IPS-18c (cell line): ENCODE results near the gene SLC44A5.
"Not testable (repeated sequence)": the region's sequence is repeated elsewhere in the genome, so short reads cannot be mapped to it uniquely, and the experiment has no call there.

Experiments used
- H3K4me3 ChIP-seq: 2 replicates; pipeline ENCODE4 v1.7.0; 2013; ENCODE audit warnings: low read depth, mild to moderate bottlenecking, low read length, moderate library complexity; ENCODE audit not compliant: insufficient read depth
- H3K9me3 ChIP-seq: one replicate; pipeline ENCODE4 v1.6.1; 2013; ENCODE audit warnings: mild to moderate bottlenecking, low read length, moderate library complexity; ENCODE audit not compliant: control insufficient read depth, insufficient read depth

SLC44A5 gene

GRCh38 chr1:75602486-75602885 is 8.4 kb downstream of the SLC44A5 start:
- no peak overlapping the region for H3K4me3 ChIP-seq
- H3K9me3 ChIP-seq: no peaks in the 10 kb centered on the region

DNA sequence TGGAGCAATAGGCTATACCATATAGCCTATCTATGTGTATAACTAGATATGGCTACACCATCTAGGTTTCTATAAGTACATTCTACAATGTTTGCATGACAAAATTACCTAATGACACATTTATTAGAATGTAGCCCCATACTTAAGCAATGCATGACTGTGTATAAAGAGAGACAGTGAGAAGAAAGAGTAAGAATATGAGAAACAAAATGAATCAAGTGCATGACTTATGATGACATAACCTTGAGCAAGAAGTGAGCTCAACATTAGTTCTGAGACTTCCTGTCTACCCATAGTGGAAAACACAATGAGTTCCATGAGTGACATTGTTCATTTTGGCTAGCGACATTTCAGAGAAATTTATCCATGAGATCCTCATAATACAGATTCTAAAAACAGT is 10.1 kb downstream of the SLC44A5 start:
- no peaks in the 10 kb centered on the region for H3K9me3 ChIP-seq

DNA sequence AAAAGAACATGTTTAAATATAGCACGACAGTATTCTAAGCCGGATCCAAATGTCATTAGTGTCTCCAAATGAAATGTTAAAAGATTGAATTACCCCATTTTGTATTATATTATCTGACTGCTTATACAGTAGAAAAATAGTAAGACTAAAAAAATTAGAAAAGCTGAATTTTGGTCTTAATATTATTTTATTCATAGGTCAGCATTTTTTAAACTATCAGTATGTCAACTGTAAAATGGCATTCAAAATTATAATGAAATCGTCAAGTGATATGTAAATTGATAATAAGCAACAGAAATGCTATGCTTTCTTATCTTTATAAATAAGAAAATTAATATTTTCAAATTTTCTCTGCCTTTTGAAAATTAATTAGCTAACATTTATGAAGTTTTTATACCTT is 16.6 kb downstream of the SLC44A5 start:
- Histone ChIP-seq H3K9me3 (no peaks in the 10 kb centered on the region), H3K4me3 (no peak overlapping the region)

More for the DNA sequence above, 10.1 kb downstream of the SLC44A5 start:
- no peak overlapping the region for H3K4me3 ChIP-seq

DNA sequence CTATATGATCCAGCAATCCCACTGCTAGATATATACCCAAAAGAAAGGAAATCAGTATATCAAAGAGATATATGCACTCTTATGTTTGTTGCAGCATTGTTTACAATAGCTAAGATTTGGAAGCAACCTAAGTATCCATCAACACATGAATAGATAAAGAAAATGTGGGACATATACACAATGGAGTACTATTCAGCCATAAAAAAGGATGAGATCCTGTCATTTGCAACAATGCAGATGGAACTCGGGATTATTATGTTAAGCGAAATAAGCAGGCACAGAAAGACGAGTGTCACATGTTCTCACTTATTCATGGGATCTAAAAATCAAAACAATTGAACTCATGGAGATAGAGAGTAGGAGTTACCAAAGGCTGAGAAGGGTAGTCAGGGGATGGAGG is 17.5 kb downstream of the SLC44A5 start:
- H3K9me3 ChIP-seq, H3K4me3 ChIP-seq: not testable (repeated sequence)

GRCh38 chr1:75589637-75590036 is 21.3 kb downstream of the SLC44A5 start:
- no peaks in the 10 kb centered on the region for H3K9me3 ChIP-seq
- no peak overlapping the region for H3K4me3 ChIP-seq

GRCh38 chr1:75588779-75589475 is 22.0 kb downstream of the SLC44A5 start:
- Histone ChIP-seq H3K9me3 (no peaks in the 10 kb centered on the region), H3K4me3 (no peak overlapping the region)

GRCh38 chr1:75587692-75588091 is 23.2 kb downstream of the SLC44A5 start:
- Histone ChIP-seq H3K4me3 (no peak overlapping the region), H3K9me3 (no peaks in the 10 kb centered on the region)

GRCh38 chr1:75583282-75583681 is 27.6 kb downstream of the SLC44A5 start:
- Histone ChIP-seq H3K4me3 (no peak overlapping the region), H3K9me3 (no peaks in the 10 kb centered on the region)

DNA sequence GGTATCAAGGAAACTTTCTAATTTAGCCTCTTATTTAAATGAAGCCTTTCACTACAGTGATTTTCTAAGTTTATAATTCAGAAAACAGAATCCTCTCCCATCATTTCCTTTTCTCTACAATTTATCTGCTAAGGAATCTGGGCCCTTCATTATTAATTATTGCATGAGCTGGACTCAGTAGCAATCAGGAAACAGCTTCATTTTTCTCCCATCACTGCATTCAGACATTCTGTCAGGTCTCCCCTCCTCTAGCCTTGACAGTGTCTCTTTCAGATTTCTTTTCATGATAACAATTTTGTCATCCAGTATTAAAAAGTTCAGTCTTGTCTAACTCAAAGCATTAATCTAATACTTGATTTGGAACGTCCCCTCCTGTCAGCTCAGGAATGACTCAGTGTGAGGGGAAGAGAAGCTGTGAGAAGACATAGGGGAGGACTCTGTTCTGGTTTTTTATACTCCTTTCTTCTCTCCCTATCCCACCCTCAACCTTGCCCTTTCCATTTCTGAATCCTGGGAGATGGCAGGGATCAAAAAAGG is 28.1 kb downstream of the SLC44A5 start:
- Histone ChIP-seq H3K9me3 (no peaks in the 10 kb centered on the region), H3K4me3 (no peak overlapping the region)

GRCh38 chr1:75579046-75579445 is 31.9 kb downstream of the SLC44A5 start:
- Histone ChIP-seq H3K9me3 (peaks cover 2% of the 10 kb centered on the region), H3K4me3 (no peak overlapping the region)

DNA sequence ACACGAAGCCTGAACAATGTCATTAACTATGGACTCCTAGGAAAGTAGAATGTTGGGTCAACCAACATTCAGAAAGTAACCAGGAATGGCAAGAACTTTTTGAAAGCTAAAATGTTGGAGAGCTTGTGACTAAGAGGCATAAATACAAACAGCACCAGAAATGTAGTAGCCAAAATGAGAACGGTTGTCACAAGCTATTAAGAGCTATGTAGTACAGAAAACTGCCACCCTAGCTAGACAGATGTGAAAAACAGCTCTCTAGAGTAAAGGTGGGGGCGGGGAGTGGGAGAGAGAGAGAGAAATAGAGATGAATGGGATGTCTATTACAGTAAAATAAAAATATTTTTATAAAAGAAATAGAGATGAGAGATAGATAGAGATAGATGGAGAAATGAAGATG is 35.1 kb downstream of the SLC44A5 start:
- peaks cover 2% of the 10 kb centered on the region for H3K9me3 ChIP-seq
- H3K4me3 ChIP-seq: no peak overlapping the region

- H3K9me3 ChIP-seq: no peaks in the 10 kb centered on the region
- no peak overlapping the region for H3K4me3 ChIP-seq
These were observed 43.7 kb downstream of the SLC44A5 start for GRCh38 chr1:75567191-75567590.

DNA sequence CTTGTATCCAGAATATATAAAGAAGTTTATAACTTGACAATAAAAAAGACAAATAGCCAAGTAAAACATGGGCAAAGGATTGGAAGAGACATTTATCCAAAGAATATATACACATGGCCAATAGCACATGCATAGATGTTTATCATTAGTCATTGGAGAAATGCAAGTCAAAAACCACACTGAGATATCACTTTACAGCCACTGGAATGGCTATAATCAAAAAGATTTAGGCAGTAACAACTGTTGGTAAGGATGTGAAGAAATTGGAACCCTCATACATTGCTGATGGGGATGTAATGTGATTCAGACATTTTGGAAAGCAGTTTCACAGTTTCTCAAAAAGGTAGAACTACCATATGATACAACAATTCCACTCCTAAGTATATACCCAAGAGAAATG is 51.1 kb downstream of the SLC44A5 start:
- no peaks in the 10 kb centered on the region for H3K9me3 ChIP-seq

GRCh38 chr1:75559136-75559535 is 51.8 kb downstream of the SLC44A5 start:
- Histone ChIP-seq H3K9me3 (no peaks in the 10 kb centered on the region), H3K4me3 (no peak overlapping the region)

More for the DNA sequence above, 51.1 kb downstream of the SLC44A5 start:
- no peak overlapping the region for H3K4me3 ChIP-seq

DNA sequence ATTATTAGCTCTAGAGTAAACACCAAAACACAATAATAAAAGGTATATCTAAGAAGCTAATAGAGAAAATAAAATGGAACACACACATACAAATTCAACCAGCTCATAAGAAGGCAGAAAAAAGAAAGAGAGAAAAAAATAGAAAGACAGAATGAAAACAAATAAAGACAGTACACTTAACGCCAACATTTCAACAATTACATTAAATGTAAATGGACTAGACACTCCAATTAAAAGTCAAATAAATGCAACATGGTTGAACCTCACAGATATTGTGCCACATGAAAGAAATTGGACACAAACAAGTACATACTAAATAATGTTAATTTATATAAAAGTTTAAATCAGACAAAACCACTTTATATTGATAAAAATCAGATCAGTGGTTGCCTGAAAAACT is 56.0 kb downstream of the SLC44A5 start:
- no peak overlapping the region for H3K4me3 ChIP-seq
- no peaks in the 10 kb centered on the region for H3K9me3 ChIP-seq

- Histone ChIP-seq H3K4me3 (no peak overlapping the region), H3K9me3 (no peaks in the 10 kb centered on the region)
These were observed 56.7 kb downstream of the SLC44A5 start for GRCh38 chr1:75554181-75554580.

DNA sequence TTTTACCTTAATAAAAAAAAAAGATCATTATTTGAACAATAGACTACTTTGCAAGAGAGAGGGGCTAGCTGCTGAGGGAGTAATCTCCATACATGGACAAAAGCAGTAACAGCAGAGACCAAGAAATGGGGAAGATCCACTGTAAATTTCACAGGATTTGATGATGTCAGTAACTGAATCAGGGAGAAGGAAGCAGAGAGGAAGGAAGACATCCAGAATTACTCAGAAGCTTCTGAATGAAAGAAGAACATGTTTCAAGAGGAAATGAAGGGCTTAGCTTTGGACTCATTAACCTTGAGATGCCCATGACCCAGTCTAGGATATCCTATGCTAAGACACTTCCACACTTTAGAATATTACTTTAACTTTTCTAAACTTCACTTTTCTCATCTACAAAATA is 60.4 kb downstream of the SLC44A5 start:
- Histone ChIP-seq H3K9me3 (no peaks in the 10 kb centered on the region), H3K4me3 (no peak overlapping the region)

GRCh38 chr1:75548721-75549480 is 62.0 kb downstream of the SLC44A5 start:
- H3K4me3 ChIP-seq: no peak overlapping the region
- no peaks in the 10 kb centered on the region for H3K9me3 ChIP-seq
